SK-MEL-5 (cell line): ENCODE measurements around the gene F2R. TPM values are rescaled to one million over a fixed set of nuclear protein-coding genes. Genes with fewer than 3 reads are reported as not detected.
"Not testable (repeated sequence)": the region's sequence is repeated elsewhere in the genome, so short reads cannot be mapped to it uniquely, and the experiment has no call there.

Source experiments
- DNase-seq: peaks from one replicate; pipeline ENCODE4 v3.0.0-alpha.2; 2016; ENCODE audit warnings: low read depth, low spot score
- in situ Hi-C: cut with HindIII; loops from 2 replicates; pipeline ENCODE4 v1.10.0; 2016; ENCODE audit warnings: low sequenced_read_pairs, high pct_unique_total_duplicates, low pct_unique_long_range_greater_than_20kb
- total RNA-seq: library from RNA; depleted of rRNA; stranded (reverse); fragments of >200 nt; shearing (Covaris generic); gene quantifications from 2 replicates; pipeline ENCODE4 v1.2.3, GENCODE V29; 2014

The F2R gene
- total RNA-seq, 1 experiment from 2014 or later: 7.0 TPM

DNA sequence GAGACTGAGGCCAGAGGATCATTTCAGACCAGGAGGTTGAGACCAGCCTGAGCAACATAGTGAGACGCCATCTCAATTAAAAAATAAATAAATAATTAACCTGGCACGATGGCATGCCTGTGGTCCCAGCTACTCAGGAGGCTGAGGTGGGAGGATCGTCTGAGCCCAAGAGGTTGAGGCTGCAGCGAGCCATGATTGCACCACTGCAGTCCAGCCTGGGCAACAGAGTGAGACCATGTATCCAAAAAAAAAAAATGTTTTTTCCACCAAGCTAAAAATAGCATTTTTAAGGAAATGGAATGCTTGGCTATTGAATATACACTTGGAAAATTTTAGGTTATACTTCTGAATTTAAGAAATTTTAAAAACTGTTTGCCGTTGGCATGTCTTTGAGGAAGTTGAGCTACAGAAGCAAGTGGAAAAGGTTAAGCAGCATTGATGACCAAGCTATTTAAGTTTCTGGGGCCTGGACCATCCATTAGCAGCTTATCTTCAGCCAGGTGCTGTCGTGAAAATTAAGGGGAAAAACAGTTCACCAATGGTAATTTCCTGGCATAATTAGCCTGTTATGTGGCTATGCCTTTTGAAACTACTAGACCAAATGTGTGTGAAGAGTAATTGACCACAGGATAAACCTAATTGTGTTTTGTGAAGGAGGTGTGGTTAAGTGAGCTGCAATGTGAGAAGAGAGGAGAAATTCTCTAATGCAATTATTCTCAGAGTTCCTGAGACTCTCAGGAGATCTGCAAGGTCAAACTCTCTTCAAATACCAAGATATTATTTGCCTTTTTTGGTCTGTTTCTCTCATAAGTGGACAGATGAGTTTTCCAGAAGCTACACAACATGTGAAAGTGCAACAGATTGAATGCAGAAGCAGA, 21.0 kb downstream of the F2R start:
- no peak for DNase-seq

GRCh38 chr5:76737846-76738245, 21.9 kb downstream of the F2R start:
- DNase-seq: no peak
- in situ Hi-C loops: no loop called here

More for the DNA sequence above, 21.0 kb downstream of the F2R start:
- in situ Hi-C loops: no loop called here

DNA sequence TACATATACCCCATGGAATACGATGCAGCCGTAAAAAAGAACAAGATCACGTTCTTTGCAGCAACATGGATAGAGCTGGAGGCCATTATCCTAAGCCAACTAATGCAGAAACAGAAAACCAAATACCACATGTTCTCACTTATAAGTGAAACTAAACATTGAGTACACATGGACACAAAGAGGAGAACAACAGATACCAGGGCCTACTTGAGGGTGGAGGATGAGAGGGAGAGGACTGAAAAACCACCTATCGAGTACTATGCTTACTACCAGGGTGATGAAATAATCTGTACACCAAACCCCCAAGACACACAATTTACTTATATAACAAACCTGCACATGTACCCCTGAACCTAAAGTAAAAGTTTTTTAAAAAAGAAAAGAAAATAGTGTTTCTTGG, 25.6 kb downstream of the F2R start:
- DNase-seq, in situ Hi-C loops: not testable (repeated sequence)

GRCh38 chr5:76742583-76742982, 26.7 kb downstream of the F2R start:
- DNase-seq: no peak
- in situ Hi-C loops: no loop called here

DNA sequence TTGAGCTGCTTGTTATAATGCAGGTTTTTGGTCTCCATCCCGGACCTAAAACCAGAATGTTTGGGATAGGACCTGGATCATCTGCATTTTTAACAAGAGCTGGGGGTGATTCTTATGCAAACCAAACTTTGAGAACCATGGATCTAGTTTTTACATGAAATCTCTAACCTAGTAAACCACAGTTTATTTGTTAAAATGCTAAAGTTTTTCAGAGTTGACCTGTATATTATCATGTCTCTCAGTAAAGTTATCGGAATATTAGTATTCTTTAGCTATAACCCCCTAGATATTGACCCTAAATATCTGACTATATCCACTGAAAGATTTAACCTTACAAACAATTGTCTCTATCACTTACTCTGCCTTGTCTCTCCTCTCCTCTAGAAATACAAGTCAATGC, 28.7 kb downstream of the F2R start:
- DNase-seq: no peak
- in situ Hi-C loops: no loop called here

DNA sequence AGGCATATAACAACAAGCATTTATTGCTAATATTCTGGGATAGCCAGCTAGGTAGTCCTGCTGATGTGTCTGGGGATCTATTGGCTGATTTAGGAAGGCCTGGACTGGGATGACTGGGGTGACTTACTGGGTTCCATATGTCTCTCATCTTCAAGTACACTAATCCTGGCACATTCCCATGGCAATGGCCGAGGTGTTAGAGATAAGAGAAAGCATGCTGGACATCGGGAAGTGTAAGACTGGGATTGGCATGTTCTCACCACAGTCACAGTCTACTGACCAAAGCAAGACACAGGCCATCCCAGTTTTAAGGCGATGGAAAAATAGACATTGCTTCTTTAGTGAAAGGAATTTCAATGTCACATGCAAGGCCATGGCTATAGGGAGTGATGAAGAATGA, 29.7 kb downstream of the F2R start:
- in situ Hi-C loops: no loop called here
- DNase-seq: no peak

DNA sequence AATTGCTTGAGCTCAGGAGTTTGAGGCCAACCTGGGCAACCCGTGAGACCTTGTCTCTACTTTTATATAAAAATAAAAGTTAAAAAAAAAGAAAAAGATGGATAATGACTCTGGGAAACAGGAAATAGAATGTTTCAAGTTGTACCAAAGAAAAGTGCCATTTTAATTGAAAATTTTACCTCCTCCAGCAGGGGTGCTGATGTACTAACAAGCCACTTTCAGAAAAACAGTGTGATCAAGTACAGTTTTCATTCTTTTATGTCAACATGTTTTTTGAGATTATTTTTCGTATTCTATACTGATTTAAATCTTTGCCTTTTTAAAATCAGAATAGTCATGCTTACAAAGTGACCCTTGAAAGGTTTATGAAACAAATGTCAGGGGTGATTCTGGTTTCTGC, 30.8 kb downstream of the F2R start:
- in situ Hi-C loops: no loop called here

DNA sequence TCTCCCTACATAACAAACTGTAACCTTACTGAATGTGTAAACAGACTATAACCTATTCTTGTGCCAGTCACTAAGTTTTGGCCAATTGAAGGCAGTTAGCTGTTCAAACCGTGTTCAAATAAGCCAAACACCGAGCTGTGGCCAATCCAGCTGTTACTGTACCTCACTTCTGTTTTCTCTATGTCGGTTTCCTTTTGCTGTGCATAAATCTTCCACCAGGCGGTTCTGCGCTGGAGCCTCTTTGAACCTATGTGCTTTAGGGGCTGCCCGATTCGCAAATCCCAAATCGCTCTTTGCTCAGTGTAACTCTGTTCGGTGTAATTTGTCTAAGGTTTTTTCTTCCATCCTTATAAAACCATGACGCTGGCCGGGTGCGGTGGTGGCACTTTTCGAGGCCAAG, 31.8 kb downstream of the F2R start:
- DNase-seq: no peak
- in situ Hi-C loops: no loop called here

More for the DNA sequence above, 30.8 kb downstream of the F2R start:
- DNase-seq: no peak

GRCh38 chr5:76751291-76751690, 35.4 kb downstream of the F2R start:
- DNase-seq: no peak
- in situ Hi-C loops: no loop called here

GRCh38 chr5:76754668-76755078, 38.7 kb downstream of the F2R start:
- in situ Hi-C loops: no loop called here
- DNase-seq: no peak

- in situ Hi-C loops: no loop called here
Measured at GRCh38 chr5:76755779-76756637, 40.1 kb downstream of the F2R start.

GRCh38 chr5:76757049-76757448, 41.1 kb downstream of the F2R start:
- in situ Hi-C loops: no loop called here
- DNase-seq: no peak

More at GRCh38 chr5:76755779-76756637, 40.1 kb downstream of the F2R start:
- no peak for DNase-seq

- DNase-seq, in situ Hi-C loops: not testable (repeated sequence)
Measured at GRCh38 chr5:76761118-76761517, 45.2 kb downstream of the F2R start.

DNA sequence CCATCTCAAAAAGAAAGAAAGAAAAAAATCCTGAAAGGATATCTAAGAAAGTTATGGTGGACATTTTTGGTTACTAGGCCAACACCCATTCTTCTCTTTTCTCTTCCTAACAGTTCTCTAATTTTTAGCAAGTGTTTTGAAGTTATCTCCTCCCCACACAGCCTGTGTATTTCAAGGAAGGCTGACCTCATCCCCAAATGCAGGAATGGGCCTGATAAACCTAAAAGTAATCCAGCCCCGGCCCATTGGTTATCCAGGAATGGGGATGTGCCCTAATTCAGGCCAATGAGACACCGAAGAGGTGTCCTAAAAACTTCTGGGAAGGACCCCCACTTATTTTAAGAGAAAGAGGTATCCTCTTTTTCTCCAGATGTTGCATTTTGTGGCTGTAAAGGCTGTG, 46.6 kb downstream of the F2R start:
- DNase-seq: no peak
- in situ Hi-C loops: no loop called here

DNA sequence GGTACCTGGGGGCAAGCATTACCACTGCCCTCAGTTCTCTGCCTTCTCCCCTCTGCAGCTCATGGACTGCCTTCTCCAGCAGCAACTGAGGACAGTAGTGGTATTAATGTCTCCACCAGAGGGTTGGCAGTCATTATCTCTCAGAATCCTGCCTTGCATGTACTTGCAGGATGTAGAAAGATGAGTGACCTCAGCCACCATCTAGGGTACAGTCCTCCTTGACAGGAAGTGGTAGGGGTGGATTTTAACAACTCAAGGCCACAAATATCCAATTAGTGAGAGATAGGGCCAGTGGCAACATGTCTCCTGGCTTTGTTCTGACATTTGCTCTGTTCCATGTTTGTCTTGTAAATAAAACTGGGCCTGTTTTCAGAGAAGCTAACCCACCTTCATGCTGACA, 47.2 kb downstream of the F2R start:
- DNase-seq: no peak
- in situ Hi-C loops: no loop called here

DNA sequence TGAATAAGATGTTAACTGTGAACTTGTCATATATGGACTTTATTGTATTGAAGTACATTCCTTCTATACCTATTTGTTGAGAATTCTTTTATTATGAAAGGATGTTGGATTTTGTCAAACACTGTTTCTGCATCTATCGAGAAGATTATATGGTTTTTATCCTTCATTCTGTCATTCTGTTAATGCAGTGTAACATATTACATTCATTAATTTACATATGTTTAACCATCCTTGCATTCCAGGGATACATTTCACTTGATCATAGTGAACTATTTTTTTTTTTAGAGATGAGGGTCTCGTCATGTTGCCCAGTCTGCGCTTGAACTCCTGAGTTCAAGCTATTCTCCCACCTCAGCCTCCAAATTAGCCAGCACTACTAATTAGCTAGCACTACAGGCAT, 48.4 kb downstream of the F2R start:
- in situ Hi-C loops: no loop called here
- DNase-seq: no peak

GRCh38 chr5:76765249-76765648, 49.3 kb downstream of the F2R start:
- in situ Hi-C loops: no loop called here
- no peak for DNase-seq

GRCh38 chr5:76766746-76767145, 50.8 kb downstream of the F2R start:
- in situ Hi-C loops: no loop called here
- DNase-seq: no peak

- DNase-seq, in situ Hi-C loops: not testable (repeated sequence)
Measured at GRCh38 chr5:76771041-76771440, 55.1 kb downstream of the F2R start.
